BE2C (cell line): Measurements from ENCODE around the gene TRAFD1.

Experiments used
- DNase-seq: peaks from one replicate; pipeline ENCODE4 v3.0.0-alpha.2; 2020
- H3K27me3 ChIP-seq: fragments of 250-450 bp; sonication (Bioruptor Pico); 2 replicates; pipeline ENCODE4 v1.5.1; 2020; ENCODE audit warnings: mild to moderate bottlenecking
- H3K36me3 ChIP-seq: fragments of 250-450 bp; sonication (Bioruptor Pico); 2 replicates; pipeline ENCODE4 v1.5.1; 2020; ENCODE audit warnings: mild to moderate bottlenecking
- H3K4me1 ChIP-seq: fragments of 250-450 bp; sonication (Bioruptor Pico); 2 replicates; pipeline ENCODE4 v1.5.1; 2020
- H3K4me3 ChIP-seq: 2 replicates; pipeline ENCODE4 v1.5.1; 2011; ENCODE audit warnings: low read depth, low read length
- H3K9me3 ChIP-seq: fragments of 250-450 bp; sonication (Bioruptor Pico); 2 replicates; pipeline ENCODE4 v1.5.1; 2020
- TF ChIP-seq, protein P1 (sequence below): IDR thresholded peaks from 2 replicates; pipeline ENCODE4 v1.5.1; 2012; ENCODE audit warnings: mild to moderate bottlenecking, low read depth, low read length

Gene TRAFD1

GRCh38 chr12:112162241-112162790, 37.0 kb downstream of the TRAFD1 start:
- no peaks in the 10 kb centered on the region for H3K4me1 ChIP-seq
- H3K9me3 ChIP-seq = no peaks in the 10 kb centered on the region
- no peaks in the 10 kb centered on the region for H3K27me3 ChIP-seq
- TF ChIP-seq, protein P1, sequence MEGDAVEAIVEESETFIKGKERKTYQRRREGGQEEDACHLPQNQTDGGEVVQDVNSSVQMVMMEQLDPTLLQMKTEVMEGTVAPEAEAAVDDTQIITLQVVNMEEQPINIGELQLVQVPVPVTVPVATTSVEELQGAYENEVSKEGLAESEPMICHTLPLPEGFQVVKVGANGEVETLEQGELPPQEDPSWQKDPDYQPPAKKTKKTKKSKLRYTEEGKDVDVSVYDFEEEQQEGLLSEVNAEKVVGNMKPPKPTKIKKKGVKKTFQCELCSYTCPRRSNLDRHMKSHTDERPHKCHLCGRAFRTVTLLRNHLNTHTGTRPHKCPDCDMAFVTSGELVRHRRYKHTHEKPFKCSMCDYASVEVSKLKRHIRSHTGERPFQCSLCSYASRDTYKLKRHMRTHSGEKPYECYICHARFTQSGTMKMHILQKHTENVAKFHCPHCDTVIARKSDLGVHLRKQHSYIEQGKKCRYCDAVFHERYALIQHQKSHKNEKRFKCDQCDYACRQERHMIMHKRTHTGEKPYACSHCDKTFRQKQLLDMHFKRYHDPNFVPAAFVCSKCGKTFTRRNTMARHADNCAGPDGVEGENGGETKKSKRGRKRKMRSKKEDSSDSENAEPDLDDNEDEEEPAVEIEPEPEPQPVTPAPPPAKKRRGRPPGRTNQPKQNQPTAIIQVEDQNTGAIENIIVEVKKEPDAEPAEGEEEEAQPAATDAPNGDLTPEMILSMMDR = no peak
- no peak overlapping the region for H3K4me3 ChIP-seq
- no peak for DNase-seq
- peaks cover 28% of the 10 kb centered on the region for H3K36me3 ChIP-seq

- no peaks in the 10 kb centered on the region for H3K9me3 ChIP-seq
- H3K36me3 ChIP-seq = peaks cover 26% of the 10 kb centered on the region
- H3K27me3 ChIP-seq = no peaks in the 10 kb centered on the region
- TF ChIP-seq, protein P1 = no peak
- no peaks in the 10 kb centered on the region for H3K4me1 ChIP-seq
- no peak overlapping the region for H3K4me3 ChIP-seq
- DNase-seq = no peak
Measured at GRCh38 chr12:112163056-112163455, 37.7 kb downstream of the TRAFD1 start.

DNA sequence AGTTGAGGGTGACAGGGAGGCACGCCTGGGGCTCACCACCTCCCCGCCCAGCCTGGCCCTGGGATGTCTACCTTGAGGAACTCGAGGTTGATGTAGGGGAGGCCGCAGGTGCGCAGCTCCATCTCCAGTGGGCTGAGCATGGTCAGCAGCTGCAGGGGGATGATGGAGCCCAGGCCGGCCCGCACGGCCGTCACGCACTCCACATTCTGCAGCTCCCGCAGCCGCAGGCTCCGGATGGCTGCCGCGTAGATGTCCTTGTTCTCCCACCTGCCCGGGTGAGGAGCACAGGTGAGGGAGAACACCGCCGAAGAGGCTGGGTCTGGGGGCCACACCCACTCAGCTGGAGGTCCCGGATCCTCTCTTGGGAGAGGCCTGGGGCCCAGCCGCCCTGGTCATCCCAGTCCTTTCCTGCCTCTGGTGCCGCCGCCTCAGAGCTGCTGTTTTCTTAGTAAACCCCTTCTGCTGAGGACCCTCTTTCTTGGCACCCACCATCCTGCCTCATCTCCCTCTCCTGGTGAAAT, 38.2 kb downstream of the TRAFD1 start:
- no peak for DNase-seq
- no peak overlapping the region for H3K4me3 ChIP-seq
- H3K36me3 ChIP-seq = peaks cover 23% of the 10 kb centered on the region
- H3K9me3 ChIP-seq = no peaks in the 10 kb centered on the region
- TF ChIP-seq, protein P1 = no peak
- H3K27me3 ChIP-seq = no peaks in the 10 kb centered on the region
- H3K4me1 ChIP-seq = no peaks in the 10 kb centered on the region

- Histone ChIP-seq H3K27me3 (no peaks in the 10 kb centered on the region), H3K9me3 (no peaks in the 10 kb centered on the region), H3K4me3 (no peak overlapping the region), H3K4me1 (no peaks in the 10 kb centered on the region), H3K36me3 (peaks cover 21% of the 10 kb centered on the region)
- TF ChIP-seq, protein P1 = no peak
- DNase-seq = no peak
Measured at GRCh38 chr12:112164011-112164660, 38.8 kb downstream of the TRAFD1 start.

DNA sequence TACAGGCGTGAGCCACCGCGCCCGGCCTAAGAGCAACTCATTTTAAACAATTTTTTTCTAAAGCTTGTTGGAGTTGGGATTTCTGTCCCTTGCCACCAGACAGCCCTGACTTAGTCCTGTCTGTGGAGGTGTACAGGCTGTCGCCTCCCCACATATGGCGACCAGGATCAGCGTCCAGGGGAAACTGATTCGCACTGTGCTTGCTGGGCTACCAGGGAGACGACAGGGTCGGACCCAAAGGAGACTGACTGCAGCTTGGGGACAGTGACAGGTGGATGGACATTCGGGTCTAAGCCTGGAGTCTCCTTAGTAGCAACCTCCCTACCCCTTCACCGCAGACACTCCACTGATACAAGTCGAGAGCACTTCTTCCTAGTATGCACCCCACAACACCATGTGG, 40.3 kb downstream of the TRAFD1 start:
- Histone ChIP-seq H3K4me1 (no peaks in the 10 kb centered on the region), H3K27me3 (no peaks in the 10 kb centered on the region), H3K36me3 (peaks cover 20% of the 10 kb centered on the region), H3K4me3 (no peak overlapping the region), H3K9me3 (no peaks in the 10 kb centered on the region)
- DNase-seq = no peak
- TF ChIP-seq, protein P1 = no peak
